Measurements from ENCODE around the gene TRIO.

TRIO gene

GRCh38 chr5:14133394-14133793 is 9.7 kb upstream of the TRIO start:
- TF ChIP-seq SIN3A (IDR thresholded peaks at IDR 0.05; ENCODE audit: borderline replicate concordance, insufficient read depth, low read length) (no peak), TAF1 (IDR thresholded peaks at IDR 0.05; ENCODE audit: borderline replicate concordance, insufficient read depth, low read length) (no peak), FOXP2 (optimal IDR thresholded peaks at IDR 0.05; ENCODE audit: borderline replicate concordance, extremely low read depth, extremely low read length, insufficient read depth) (no peak), POLR2AphosphoS5 (IDR thresholded peaks at IDR 0.05; ENCODE audit: low read depth, low read length) (no peak)
- TF ChIP-seq, protein P1, sequence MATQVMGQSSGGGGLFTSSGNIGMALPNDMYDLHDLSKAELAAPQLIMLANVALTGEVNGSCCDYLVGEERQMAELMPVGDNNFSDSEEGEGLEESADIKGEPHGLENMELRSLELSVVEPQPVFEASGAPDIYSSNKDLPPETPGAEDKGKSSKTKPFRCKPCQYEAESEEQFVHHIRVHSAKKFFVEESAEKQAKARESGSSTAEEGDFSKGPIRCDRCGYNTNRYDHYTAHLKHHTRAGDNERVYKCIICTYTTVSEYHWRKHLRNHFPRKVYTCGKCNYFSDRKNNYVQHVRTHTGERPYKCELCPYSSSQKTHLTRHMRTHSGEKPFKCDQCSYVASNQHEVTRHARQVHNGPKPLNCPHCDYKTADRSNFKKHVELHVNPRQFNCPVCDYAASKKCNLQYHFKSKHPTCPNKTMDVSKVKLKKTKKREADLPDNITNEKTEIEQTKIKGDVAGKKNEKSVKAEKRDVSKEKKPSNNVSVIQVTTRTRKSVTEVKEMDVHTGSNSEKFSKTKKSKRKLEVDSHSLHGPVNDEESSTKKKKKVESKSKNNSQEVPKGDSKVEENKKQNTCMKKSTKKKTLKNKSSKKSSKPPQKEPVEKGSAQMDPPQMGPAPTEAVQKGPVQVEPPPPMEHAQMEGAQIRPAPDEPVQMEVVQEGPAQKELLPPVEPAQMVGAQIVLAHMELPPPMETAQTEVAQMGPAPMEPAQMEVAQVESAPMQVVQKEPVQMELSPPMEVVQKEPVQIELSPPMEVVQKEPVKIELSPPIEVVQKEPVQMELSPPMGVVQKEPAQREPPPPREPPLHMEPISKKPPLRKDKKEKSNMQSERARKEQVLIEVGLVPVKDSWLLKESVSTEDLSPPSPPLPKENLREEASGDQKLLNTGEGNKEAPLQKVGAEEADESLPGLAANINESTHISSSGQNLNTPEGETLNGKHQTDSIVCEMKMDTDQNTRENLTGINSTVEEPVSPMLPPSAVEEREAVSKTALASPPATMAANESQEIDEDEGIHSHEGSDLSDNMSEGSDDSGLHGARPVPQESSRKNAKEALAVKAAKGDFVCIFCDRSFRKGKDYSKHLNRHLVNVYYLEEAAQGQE (IDR thresholded peaks at IDR 0.05; ENCODE audit: insufficient read depth in 1 of 2, low read depth in 2 of 2, low read length in 2 of 2) = no peak

- TF ChIP-seq TAF1 (IDR thresholded peaks at IDR 0.05; ENCODE audit: borderline replicate concordance, insufficient read depth, low read length) = no peak
- no peak for TF ChIP-seq POLR2AphosphoS5 (IDR thresholded peaks at IDR 0.05; ENCODE audit: low read depth, low read length)
- TF ChIP-seq, protein P1 (IDR thresholded peaks at IDR 0.05; ENCODE audit: insufficient read depth in 1 of 2, low read depth in 2 of 2, low read length in 2 of 2) = no peak
- no peak for TF ChIP-seq FOXP2 (optimal IDR thresholded peaks at IDR 0.05; ENCODE audit: borderline replicate concordance, extremely low read depth, extremely low read length, insufficient read depth)
- TF ChIP-seq SIN3A (IDR thresholded peaks at IDR 0.05; ENCODE audit: borderline replicate concordance, insufficient read depth, low read length) = no peak
These were observed 9.1 kb upstream of the TRIO start for GRCh38 chr5:14134083-14134482.

DNA sequence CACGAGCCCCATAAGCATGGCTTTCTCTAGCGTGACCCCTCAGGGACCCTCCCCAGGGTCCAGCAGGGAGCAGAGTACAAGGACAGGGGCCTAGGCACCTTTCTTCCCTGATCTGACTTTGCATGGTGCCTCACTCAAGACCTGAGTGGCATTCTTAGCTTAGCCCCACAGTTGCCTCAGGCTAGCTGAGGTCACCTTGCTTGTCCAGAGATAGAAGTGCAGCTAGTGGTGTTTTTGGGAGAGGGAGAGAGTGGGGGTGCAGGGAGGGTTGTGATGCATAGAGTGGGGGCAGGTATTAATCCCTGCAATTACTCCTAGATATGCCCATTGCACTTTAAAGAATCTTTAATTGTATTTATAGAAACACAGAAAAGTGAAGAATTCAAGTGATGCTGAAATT is 8.4 kb upstream of the TRIO start:
- TF ChIP-seq TAF1 (IDR thresholded peaks at IDR 0.05; ENCODE audit: borderline replicate concordance, insufficient read depth, low read length) = no peak
- TF ChIP-seq, protein P1 (IDR thresholded peaks at IDR 0.05; ENCODE audit: insufficient read depth in 1 of 2, low read depth in 2 of 2, low read length in 2 of 2) = no peak

DNA sequence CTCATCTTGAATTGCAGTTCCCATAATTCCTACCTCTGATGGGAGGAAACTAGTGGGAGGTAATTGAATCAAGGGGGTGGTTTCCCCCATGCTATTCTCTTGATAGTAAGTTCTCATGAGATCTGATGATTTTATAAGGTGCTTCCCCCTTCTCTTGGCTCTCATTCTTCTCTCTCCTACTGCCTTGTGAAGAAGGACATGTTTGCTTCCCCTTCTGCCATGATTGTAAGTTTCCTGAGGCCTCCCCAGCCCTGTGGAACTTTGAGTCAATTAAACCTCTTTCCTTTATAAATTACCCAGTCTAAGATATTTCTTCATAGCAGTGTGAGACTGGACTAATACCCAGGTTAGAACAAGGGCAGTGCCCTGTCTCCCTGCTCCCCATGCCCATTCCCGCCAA is 7.5 kb upstream of the TRIO start:
- TF ChIP-seq POLR2AphosphoS5 (IDR thresholded peaks at IDR 0.05; ENCODE audit: low read depth, low read length) (no peak), TAF1 (IDR thresholded peaks at IDR 0.05; ENCODE audit: borderline replicate concordance, insufficient read depth, low read length) (no peak), FOXP2 (optimal IDR thresholded peaks at IDR 0.05; ENCODE audit: borderline replicate concordance, extremely low read depth, extremely low read length, insufficient read depth) (no peak)
- TF ChIP-seq, protein P1 (IDR thresholded peaks at IDR 0.05; ENCODE audit: insufficient read depth in 1 of 2, low read depth in 2 of 2, low read length in 2 of 2) = no peak

GRCh38 chr5:14136228-14136627 is 6.9 kb upstream of the TRIO start:
- TF ChIP-seq POLR2AphosphoS5 (IDR thresholded peaks at IDR 0.05; ENCODE audit: low read depth, low read length) (no peak), FOXP2 (optimal IDR thresholded peaks at IDR 0.05; ENCODE audit: borderline replicate concordance, extremely low read depth, extremely low read length, insufficient read depth) (no peak), TAF1 (IDR thresholded peaks at IDR 0.05; ENCODE audit: borderline replicate concordance, insufficient read depth, low read length) (no peak), SIN3A (IDR thresholded peaks at IDR 0.05; ENCODE audit: borderline replicate concordance, insufficient read depth, low read length) (no peak)
- TF ChIP-seq, protein P1 (IDR thresholded peaks at IDR 0.05; ENCODE audit: insufficient read depth in 1 of 2, low read depth in 2 of 2, low read length in 2 of 2) = no peak

All from PFSK-1 (cell line).